ENCODE data around the gene TRIM31.

The TRIM31 gene

DNA sequence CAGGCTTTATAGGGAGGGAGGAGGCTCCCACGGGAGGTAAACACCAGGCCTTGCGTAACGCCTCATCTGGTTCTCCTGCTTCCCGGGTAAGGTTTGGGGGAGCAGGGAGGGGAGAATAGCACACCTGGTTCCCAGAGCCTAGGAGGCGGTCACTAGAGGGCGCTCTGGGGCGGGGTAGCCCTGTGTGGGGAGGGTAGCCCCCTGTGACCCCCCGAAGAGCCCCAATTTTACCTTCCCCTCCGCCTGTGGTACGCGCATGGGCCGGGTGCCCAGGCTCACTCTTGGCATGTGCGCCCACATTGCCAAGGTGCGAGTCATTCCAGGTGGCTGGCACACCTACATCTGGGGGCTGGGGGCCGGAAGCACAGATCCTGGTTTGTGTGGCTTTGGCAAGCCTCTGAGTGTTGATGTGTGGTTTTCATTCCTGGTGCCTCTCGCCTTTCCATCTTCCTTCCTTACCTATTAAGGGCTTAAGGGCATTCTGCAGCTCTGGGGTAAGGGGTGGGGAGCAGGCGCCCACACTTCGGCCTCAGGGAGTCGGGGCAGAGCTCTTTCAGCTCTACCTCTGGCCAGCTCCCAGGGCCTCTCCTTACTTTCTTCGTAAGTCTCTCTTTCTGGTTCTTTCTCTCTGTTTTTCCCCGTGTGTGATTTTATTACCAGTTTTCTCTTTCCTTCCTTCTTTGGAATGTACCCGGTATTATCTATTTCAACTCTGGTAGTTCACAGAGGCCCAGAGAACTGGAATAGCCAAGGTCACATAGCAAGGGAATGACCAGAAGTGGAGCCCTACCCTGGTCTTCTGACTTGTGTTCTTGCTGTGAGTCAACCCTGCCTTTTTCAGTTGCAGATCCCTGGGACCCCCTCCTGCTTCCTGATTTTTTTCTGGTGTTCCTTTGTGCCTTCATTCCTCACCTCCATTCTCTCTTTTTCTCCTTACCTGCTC, 36.8 kb downstream of the TRIM31 start:
- DNase-seq (ENCODE audit: low spot score), result no peak

DNA sequence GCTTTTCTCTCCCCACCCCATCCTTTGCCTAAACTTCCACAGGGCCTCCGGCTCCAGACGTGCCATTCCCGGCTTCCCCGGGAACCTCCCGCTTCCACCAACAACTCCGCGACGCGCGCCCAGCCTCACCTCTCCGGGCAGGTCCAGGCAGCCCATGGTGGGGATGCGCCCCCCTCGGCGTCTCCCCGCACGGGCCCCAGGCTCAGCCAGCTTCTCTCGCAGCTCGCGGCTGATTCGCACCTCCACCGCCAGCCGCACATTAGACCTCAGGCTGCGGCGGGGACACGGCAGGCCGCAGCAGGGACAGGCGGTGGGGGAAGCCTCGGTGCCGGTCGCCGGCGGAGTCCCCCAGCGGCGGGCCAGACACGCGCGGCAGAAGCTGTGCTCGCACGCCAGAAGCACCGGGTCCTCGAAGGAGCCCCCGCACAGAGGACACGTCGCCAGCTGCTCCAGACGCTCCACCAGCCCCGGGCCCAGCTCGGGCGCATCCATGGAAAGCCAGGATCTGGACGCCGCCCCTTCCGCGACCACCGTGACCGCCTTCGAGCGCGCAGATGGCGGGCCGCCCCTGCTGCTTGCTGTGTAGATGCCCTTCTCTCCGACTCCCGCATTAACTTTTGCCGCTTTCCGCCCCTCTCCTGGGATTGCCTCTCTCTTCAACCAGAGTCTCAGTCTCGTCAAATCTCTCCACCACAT, 37.6 kb downstream of the TRIM31 start, which contains the start of gene RNF39:
Gene RNF39 (minus strand): TSS at position 676 of the 696 bp plus-strand sequence. CDS start 184 bp downstream, at position 492.
- no peak for DNase-seq (ENCODE audit: low spot score)

- DNase-seq (ENCODE audit: low spot score), result no peak
Observed at GRCh38 chr6:30074331-30075093, 38.4 kb downstream of the TRIM31 start.

GRCh38 chr6:30073489-30074235, 39.2 kb downstream of the TRIM31 start:
- DNase-seq (ENCODE audit: low spot score), result no peak

DNA sequence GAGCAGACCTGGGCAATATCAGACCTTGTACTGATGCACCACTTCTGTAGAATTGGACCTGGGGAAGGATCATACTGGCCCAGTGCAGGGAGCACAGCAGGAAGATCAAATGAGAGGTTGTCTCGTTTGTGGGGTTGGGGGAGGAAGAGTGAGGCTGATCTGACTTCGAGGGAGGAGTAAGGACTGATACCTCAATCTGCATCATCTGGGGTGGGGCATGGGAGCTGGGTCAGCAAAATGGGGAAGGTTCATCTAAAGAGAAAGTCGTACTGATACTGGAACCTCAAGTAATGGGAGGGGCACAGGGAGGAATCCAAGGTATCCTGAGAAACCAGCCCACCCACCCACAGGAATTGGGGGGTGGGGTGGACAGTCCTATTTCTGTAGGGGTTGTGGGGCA, 41.0 kb downstream of the TRIM31 start:
- DNase-seq (ENCODE audit: low spot score), result no peak

- DNase-seq (ENCODE audit: low spot score), result no peak
Observed at GRCh38 chr6:30071081-30071818, 41.6 kb downstream of the TRIM31 start.

DNA sequence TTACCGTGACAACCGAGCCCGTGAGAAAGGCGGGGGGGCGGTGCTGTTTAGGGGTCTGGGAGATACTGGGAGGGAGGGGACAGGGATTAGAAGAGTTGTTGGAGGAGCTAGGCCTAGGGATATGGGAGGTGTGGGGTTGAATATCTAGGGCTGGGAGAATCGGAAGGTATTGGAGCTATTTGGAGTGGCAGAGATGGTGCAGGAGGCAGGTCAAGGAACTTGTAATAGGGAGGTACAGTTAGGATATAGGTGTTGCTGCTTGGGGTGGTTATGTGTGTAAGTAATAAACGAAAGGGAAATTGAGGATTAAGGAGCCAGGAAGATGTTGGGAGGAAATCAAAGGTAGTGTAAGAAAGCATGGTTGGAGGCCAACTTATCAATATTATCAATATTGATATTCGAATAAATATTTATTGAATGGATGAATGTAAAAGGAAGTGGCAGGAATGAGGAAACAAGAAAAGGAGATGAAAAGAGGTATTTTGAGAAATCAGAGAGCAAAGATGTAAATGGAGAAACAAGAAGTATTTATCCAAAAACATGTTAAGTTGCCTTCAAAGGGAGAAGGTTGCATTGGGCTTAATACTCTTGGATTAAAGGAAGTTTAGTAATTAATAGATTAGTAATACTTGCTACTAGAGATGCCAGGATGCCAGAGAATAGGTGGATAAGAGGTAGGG, 45.3 kb downstream of the TRIM31 start:
- peak; percentile 80 for DNase-seq (ENCODE audit: low spot score)

DNA sequence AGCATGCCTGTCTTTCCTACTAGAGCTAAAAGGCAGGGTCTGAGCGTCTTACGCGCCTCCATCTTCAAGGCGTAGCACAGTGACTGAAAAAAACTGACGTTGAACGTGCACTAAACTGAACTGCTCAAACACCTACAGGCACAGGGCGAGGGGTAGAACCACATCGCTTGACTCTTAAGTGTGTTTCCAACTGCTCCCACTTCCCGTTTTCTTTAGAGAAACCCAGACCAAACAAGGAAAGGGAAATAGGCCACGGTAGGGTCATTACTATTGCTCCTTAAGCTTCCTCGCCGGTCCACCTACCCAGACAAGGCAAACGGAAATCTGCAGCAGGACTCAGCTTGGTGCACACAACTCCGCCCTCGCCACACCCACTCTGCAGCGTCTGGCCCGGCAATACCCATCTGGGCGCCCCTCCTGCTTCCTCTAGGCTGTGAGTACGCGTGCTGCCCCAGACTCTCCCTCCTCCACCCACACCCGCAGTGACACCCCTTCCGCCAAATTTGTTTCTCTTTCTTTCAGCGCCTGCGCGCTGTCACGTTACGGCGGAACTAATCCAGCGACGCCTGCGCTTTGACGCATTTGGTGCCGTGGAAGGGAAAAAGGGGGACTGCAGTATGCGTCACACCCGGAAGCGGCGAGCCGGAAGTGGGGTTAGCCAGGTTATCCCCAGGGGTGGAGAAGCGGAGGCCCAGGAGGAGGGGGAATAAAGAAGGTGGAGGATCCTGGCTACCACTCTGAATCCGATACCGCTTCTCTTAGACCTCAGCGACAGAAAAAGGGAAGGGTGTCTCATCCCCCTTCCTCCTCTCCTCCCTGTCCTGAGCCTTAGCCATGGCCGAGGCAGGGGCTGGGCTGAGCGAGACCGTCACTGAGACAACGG, 46.1 kb downstream of the TRIM31 start, which contains the start of gene PPP1R11:
Gene PPP1R11 (plus strand): TSS at position 622 of the 883 bp plus-strand sequence. CDS start 213 bp downstream, at position 835.
- peak; percentile 96 for DNase-seq (ENCODE audit: low spot score)

DNA sequence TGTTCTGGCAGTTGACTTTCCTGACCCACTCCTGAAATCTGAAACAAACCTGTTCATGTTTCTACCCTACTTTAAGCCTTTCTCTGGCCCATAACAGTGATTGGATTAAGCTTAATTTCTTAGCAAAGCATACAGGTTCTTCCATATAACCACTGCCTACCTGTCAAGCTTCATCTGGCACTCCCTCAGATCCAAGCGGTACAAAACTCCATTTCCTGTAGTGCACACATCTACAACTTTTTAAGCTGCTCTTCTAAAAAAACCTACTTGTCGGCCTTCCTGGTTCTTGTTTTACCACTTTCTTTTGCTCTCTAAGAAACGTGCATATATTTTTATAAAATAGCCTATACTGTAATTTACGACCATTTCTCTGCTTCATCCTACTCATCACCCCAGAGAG, 46.8 kb downstream of the TRIM31 start:
- DNase-seq (ENCODE audit: low spot score), result no peak

GRCh38 chr6:30063315-30063714, 49.6 kb downstream of the TRIM31 start:
- DNase-seq (ENCODE audit: low spot score), result no peak

- DNase-seq (ENCODE audit: low spot score), result no peak
Observed at GRCh38 chr6:30062471-30063178, 50.3 kb downstream of the TRIM31 start.

DNA sequence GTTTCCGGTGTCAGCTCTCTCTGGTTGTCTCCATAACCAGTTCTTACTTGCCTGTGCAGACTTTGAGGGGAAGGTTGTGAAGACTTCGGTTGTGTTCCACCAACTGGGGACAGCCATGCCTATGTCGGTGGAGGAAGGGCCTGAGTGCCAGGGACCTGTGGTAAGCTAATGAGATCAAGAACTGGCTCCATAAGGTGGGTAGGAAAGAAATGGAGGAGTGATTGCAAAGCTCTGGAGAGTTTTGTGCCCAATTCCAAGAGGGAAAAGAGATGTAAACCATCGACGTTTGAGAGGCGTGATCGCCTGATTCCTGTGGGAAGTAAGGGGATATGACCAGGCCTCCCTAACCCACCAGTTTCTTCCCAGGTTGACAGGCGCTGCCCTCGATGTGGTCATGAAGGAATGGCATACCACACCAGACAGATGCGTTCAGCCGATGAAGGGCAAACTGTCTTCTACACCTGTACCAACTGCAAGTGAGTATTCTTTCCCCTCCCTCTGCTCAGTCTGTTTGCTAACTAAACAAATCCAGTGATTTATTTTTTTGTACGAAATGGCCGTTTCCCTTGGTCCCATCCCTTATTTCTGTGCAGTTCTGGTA, 50.9 kb downstream of the TRIM31 start:
- DNase-seq (ENCODE audit: low spot score), result no peak

DNA sequence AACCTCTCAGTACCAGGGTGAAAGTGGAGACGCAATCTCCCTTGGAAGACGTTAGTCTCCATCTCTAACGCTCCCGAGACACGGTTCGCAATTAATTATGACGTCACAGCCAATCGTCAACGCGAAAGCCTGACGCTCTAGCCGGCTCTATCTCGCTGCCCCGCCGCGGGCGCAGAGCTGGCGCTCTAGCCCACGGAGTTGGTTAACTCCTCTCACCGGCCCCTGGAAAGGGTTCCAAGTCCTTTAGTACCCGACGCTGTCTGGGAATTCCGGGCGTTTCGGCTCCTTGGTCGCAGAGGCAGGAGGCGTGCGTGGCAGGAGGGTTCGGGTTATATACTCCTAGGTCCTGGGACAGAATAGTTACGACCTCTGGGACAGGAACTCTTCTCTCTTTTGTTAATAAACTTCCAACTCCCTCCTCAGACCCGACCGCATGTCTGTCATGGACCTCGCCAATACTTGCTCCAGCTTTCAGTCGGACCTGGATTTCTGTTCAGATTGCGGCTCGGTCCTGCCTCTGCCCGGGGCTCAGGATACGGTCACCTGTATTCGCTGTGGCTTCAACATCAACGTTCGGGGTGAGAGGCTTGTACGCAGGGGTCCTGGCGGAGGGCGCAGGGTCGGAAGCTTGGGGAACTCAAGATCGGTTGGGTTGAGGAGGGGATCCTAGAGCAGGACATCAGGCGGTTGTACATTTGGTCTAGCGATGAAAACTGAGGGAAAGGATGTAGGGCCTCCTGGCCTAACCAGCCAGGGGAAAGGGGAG, 51.6 kb downstream of the TRIM31 start, which contains the start of gene POLR1H:
Gene POLR1H (plus strand): TSS at position 174 of the 766 bp plus-strand sequence. CDS start 260 bp downstream, at position 434.
- peak; percentile 94 for DNase-seq (ENCODE audit: low spot score)

DNA sequence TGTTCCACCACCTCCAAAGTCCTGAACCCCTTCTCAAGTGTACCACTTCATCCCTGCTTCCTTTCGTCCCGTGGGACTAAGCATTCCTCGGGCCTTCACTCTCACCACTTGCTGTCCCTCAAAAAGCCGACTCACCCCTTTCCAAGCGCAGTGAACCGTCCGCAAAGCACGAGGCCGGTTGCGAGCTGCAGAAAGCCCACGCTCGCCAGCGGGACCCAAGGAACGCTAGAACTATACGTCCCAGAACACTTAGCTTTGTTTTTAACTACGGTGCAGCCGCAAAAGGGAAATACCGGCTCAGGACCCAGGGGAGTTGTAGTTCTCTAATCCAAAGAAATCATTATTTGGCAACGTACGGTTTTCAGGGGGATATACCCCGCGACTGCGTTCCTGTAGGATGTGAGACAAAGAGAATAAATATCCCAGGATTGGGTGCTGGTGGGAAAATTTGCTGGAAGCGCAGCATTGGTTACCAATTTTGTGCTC, 52.2 kb downstream of the TRIM31 start:
- DNase-seq (ENCODE audit: low spot score), result no peak

DNA sequence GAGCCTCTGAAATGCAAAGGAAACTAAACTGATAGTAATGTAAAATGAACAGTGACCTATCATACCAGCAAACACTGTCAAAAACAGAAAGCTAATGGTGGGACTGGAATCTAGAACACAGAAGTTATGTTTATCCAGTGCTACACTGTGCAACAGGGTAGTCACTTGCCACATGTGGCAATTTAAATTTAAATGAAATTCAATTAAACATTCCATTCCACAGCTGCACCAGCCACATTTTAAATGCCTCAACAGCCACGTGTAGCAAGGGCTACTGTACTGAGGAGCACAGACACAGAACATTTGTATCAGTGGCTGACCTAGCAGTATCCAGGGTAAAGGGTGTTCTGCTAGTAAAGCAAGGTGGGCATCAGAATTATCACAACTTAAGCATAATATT, 57.4 kb downstream of the TRIM31 start:
- no peak for DNase-seq (ENCODE audit: low spot score)

GRCh38 chr6:30053682-30054081, 59.2 kb downstream of the TRIM31 start:
- DNase-seq (ENCODE audit: low spot score), result no peak
